Measurements from ENCODE around the gene C14orf119.
"Not testable (repeated sequence)": the region's sequence is repeated elsewhere in the genome, so short reads cannot be mapped to it uniquely, and the experiment has no call there.

C14orf119 gene

GRCh38 chr14:23091294-23092225 is 3.7 kb upstream of the C14orf119 start:
- DNase-seq = no peak

GRCh38 chr14:23093104-23093503 is 2.2 kb upstream of the C14orf119 start:
- DNase-seq = no peak

- no peak for DNase-seq
These were observed 1.8 kb upstream of the C14orf119 start for GRCh38 chr14:23093526-23093925.

- no peak for DNase-seq
These were observed 1.2 kb upstream of the C14orf119 start for GRCh38 chr14:23093991-23094665.

GRCh38 chr14:23094666-23095195 is 574 bp upstream of the C14orf119 start, which contains the start of gene ACIN1:
Gene ACIN1 (minus strand): TSS chr14:23095136. CDS start chr14:23095112, 24 bp downstream.
- DNase-seq = no peak

GRCh38 chr14:23097786-23098185 is 2.5 kb downstream of the C14orf119 start:
- no peak for DNase-seq

GRCh38 chr14:23099212-23099861 is 4.0 kb downstream of the C14orf119 start:
- DNase-seq = no peak

- DNase-seq = no peak
These were observed 6.1 kb downstream of the C14orf119 start for GRCh38 chr14:23101213-23101970.

- no peak for DNase-seq
These were observed 6.8 kb downstream of the C14orf119 start for GRCh38 chr14:23101986-23102625.

- DNase-seq = no peak
These were observed 7.5 kb downstream of the C14orf119 start for GRCh38 chr14:23102801-23103200.

- no peak for DNase-seq
These were observed 8.3 kb downstream of the C14orf119 start for GRCh38 chr14:23103581-23103980.

- no peak for DNase-seq
These were observed 8.8 kb downstream of the C14orf119 start for GRCh38 chr14:23104070-23104590.

GRCh38 chr14:23104591-23105347 is 9.5 kb downstream of the C14orf119 start, which contains the start of gene CIROP:
Gene CIROP (minus strand): TSS chr14:23104989. CDS start chr14:23104920, 69 bp downstream.
- no peak for DNase-seq

GRCh38 chr14:23105348-23105824 is 10.1 kb downstream of the C14orf119 start:
- no peak for DNase-seq

GRCh38 chr14:23106747-23107045 is 11.4 kb downstream of the C14orf119 start:
- DNase-seq = no peak

- not testable (repeated sequence) for DNase-seq
These were observed 12.3 kb downstream of the C14orf119 start for GRCh38 chr14:23107620-23108019.

GRCh38 chr14:23108169-23108568 is 12.9 kb downstream of the C14orf119 start:
- not testable (repeated sequence) for DNase-seq

- no peak for DNase-seq
These were observed 14.5 kb downstream of the C14orf119 start for GRCh38 chr14:23109769-23110168.

- DNase-seq = no peak
These were observed 15.5 kb downstream of the C14orf119 start for GRCh38 chr14:23110579-23111365.

Measured in NCI-H2171 (cell line).